Activated T-cell treated with anti-CD3 and anti-CD28 coated beads, Interleukin-2, amount 50 U/mL, for 72 hours (primary cell): ENCODE data around the gene TMPRSS3. TPM values are rescaled to one million over a fixed set of nuclear protein-coding genes. Genes with fewer than 3 reads are reported as not detected.

Experiments
- ATAC-seq, 2 donors: fragments of 150-1000 bp; cut with Tn5 transposase; replicated peaks in 1 of 2; 2 replicates each; pipeline ENCODE4 v1.10.0; 2021; ENCODE audit warnings: moderate library complexity in 2 of 2, mild to moderate bottlenecking in 1 of 2
- DNase-seq, 2 donors: peaks; one replicate each; pipeline ENCODE4 v3.0.0; 2021 to 2022; ENCODE audit warnings: mixed read lengths in 1 of 2
- H3K27ac Mint-ChIP-seq: one replicate; pipeline ENCODE4 v1.8.0; 2022; ENCODE audit warnings: mild to moderate bottlenecking, moderate library complexity, mixed read lengths
- H3K27me3 Mint-ChIP-seq: one replicate; pipeline ENCODE4 v1.8.0; 2022; ENCODE audit warnings: low read depth, mixed read lengths
- H3K36me3 Mint-ChIP-seq, 2 donors: one replicate each; pipeline ENCODE4 v1.8.0; 2022; ENCODE audit warnings: mixed read lengths in 2 of 2, mild to moderate bottlenecking in 1 of 2; ENCODE audit not compliant: insufficient read depth in 2 of 2
- H3K4me1 Mint-ChIP-seq: one replicate; pipeline ENCODE4 v1.8.0; 2022; ENCODE audit warnings: low read depth, mixed read lengths
- H3K4me3 Mint-ChIP-seq, 2 donors: one replicate each; pipeline ENCODE4 v1.8.0; 2022; ENCODE audit warnings: mild to moderate bottlenecking in 2 of 2, mixed read lengths in 2 of 2, moderate library complexity in 2 of 2
- H3K9me3 Mint-ChIP-seq, 2 donors: one replicate each; pipeline ENCODE4 v1.8.0; 2022; ENCODE audit warnings: mixed read lengths in 2 of 2
- total RNA-seq, 2 donors: library from RNA; stranded (reverse); gene quantifications; one replicate each; pipeline ENCODE4 v1.2.3, GENCODE V29; 2022

TMPRSS3 gene
- total RNA-seq, 2 donors from 2014 or later = 57.1 to 91.9 TPM

- Mint-ChIP-seq H3K27me3 (no peaks in the 10 kb centered on the region), H3K4me1 (peaks cover 4% of the 10 kb centered on the region), H3K27ac (no peak overlapping the region), H3K9me3 (peaks cover 6 to 16% of the 10 kb centered on the region in 2 donors), H3K4me3 (no peak overlapping the region), H3K36me3 (peaks cover 2 to 7% of the 10 kb centered on the region in 2 donors)
- ATAC-seq (no peak), DNase-seq (no peak)
Observed at GRCh38 chr21:42356046-42356445, 39.8 kb downstream of the TMPRSS3 start.

- no peak overlapping the region for H3K27ac Mint-ChIP-seq
- H3K9me3 Mint-ChIP-seq = peaks cover 6 to 16% of the 10 kb centered on the region in 2 donors
- H3K36me3 Mint-ChIP-seq = peaks cover 2 to 7% of the 10 kb centered on the region in 2 donors
- DNase-seq = no peak
- no peak for ATAC-seq
- H3K4me1 Mint-ChIP-seq = no peaks in the 10 kb centered on the region
- no peak overlapping the region for H3K4me3 Mint-ChIP-seq
- no peaks in the 10 kb centered on the region for H3K27me3 Mint-ChIP-seq
Observed at GRCh38 chr21:42353623-42354022, 42.2 kb downstream of the TMPRSS3 start.

- peaks cover 6 to 16% of the 10 kb centered on the region in 2 donors for H3K9me3 Mint-ChIP-seq
- ATAC-seq (no peak), DNase-seq (no peak)
- no peaks in the 10 kb centered on the region for H3K27me3 Mint-ChIP-seq
- no peaks in the 10 kb centered on the region for H3K4me1 Mint-ChIP-seq
- peaks cover 2 to 7% of the 10 kb centered on the region in 2 donors for H3K36me3 Mint-ChIP-seq
- no peak overlapping the region for H3K4me3 Mint-ChIP-seq
- no peak overlapping the region for H3K27ac Mint-ChIP-seq
Observed at GRCh38 chr21:42352441-42353095, 43.3 kb downstream of the TMPRSS3 start.

DNA sequence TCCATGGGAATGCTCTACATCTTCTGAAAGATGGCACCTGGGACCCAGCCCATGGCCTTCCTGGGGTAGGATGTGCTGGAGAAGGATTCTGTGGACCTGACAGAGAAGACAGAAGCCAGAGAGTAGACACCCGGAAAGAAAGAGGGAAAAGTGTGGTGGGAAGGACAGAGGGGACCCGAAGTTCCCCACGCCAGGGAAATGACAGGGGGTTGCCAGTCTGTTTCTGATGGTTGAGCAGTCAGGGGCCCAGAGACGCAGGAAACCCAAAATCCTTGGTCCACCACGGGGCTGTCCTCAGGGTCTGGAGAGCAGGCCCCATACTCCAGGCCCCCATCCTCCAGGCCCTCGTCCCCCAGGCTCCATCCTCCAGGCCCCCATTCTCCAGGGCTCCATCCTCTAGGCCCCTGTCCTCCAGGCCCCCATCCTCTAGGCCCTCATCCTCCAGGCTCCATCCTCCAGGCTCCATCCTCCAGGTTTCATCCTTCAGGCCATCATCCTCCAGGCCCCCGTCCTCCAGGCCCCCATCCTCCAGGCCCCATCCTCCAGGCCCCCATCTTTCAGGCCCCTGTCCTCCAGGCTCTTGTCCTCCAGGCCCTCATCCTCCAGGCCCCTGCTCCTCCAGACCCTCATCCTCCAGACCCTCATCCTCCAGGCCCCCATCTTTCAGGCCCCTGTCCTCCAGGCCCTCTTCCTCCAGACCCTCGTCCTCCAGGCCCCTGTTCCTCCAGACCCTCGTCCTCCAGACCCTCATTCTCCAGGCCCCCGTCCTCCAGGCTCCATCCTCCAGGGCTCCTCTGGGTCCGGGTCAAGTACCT is 44.0 kb downstream of the TMPRSS3 start:
- Mint-ChIP-seq H3K9me3 (peaks cover 6 to 16% of the 10 kb centered on the region in 2 donors), H3K27ac (no peak overlapping the region), H3K4me1 (no peaks in the 10 kb centered on the region), H3K36me3 (peaks cover 2 to 7% of the 10 kb centered on the region in 2 donors), H3K4me3 (no peak overlapping the region), H3K27me3 (no peaks in the 10 kb centered on the region)
- DNase-seq (no peak), ATAC-seq (no peak)

DNA sequence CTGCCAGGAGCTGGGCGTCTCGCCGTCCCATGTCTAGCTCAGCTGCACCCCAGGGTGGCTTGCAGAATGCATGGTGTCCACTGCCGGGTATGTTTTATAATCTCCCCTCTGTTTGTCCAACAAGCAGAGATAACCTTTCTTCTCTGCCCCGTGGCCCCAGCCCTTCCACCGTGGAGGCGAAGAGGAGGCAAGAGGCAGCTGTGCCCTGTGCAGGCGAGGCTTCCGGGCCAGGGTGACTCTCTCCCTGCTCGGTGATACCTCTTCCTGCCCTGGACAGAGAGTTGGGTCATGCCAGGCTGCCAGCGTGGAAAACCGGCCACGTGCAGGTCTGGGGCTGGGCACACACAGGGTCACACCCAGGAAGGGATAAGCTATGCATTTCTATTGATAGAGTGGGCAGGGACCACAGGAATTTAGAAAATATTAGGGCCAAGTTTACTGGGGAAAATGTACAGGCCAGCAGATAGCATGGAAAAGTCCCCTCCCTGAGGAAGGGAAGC is 44.9 kb downstream of the TMPRSS3 start, which contains the start of gene TFF2:
Gene TFF2, minus strand, starts transcription at position 68 of the 500 bp plus-strand sequence. Its CDS starts 37 bp downstream, at position 31.
- Mint-ChIP-seq H3K36me3 (peaks cover 2 to 7% of the 10 kb centered on the region in 2 donors), H3K4me1 (no peaks in the 10 kb centered on the region), H3K27ac (no peak within 1 kb of the TSS), H3K27me3 (no peaks in the 10 kb centered on the region), H3K4me3 (no peak within 1 kb of the TSS), H3K9me3 (peaks cover 6 to 16% of the 10 kb centered on the region in 2 donors)
- DNase-seq (no peak), ATAC-seq (no peak)

DNA sequence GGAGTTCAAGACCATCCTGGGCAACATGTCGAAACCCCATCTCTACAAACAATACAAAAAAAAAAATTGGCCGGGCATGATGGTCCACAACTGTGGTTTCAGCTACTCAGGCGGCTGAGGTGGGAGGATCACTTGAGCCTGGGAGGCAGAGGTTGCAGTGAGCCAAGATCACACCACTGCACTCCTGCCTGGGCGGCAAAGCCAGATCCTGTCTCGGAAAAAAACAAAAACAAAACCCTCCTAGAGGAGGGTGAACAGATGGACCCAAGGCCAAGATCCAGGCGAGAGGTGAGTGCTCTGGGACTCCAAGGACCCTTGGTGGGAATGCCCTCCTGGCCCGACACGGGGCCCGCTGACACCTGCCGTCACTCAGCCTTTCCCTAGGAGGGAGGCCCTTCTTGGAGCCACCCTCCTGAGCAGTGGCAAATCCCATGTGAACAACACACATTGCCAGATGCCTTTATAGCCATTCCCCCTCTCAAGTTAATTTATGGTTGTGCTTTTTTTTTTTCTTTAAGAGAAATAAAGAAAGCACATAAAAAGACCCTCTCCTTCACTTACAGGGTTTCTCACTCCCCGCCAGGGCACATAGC is 45.4 kb downstream of the TMPRSS3 start:
- no peaks in the 10 kb centered on the region for H3K4me1 Mint-ChIP-seq
- no peak for ATAC-seq
- no peak overlapping the region for H3K27ac Mint-ChIP-seq
- no peak for DNase-seq
- no peaks in the 10 kb centered on the region for H3K27me3 Mint-ChIP-seq
- no peak overlapping the region for H3K4me3 Mint-ChIP-seq
- H3K9me3 Mint-ChIP-seq = peaks cover 6 to 14% of the 10 kb centered on the region in 2 donors
- peaks cover 2 to 7% of the 10 kb centered on the region in 2 donors for H3K36me3 Mint-ChIP-seq

- H3K9me3 Mint-ChIP-seq = peaks cover 4 to 13% of the 10 kb centered on the region in 2 donors
- no peaks in the 10 kb centered on the region for H3K4me1 Mint-ChIP-seq
- DNase-seq = no peak
- H3K27ac Mint-ChIP-seq = no peak overlapping the region
- no peaks in the 10 kb centered on the region for H3K27me3 Mint-ChIP-seq
- H3K4me3 Mint-ChIP-seq = no peak overlapping the region
- H3K36me3 Mint-ChIP-seq = peaks cover 0 to 6% of the 10 kb centered on the region in 2 donors
- ATAC-seq = no peak
Observed at GRCh38 chr21:42349420-42350317, 46.2 kb downstream of the TMPRSS3 start.

DNA sequence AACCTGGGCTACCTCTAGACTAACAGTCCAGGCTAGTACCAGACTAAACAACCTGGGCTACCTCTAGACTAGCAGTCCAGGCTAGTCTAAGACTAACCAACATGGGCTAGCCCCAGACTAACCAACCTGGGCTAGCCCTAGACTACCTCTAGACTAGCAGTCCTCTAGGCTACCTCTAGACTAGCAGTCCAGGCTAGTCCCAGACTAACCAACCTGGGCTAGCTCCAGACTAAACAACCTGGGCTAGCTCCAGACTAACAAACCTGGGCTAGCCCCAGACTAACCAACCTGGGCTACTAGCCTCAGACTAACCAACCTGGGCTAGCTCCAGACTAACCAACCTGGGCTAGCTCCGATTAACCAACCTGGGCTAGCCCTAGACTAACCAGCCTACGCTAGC is 47.1 kb downstream of the TMPRSS3 start:
- Mint-ChIP-seq H3K27ac (no peak overlapping the region), H3K36me3 (peaks cover 0 to 3% of the 10 kb centered on the region in 2 donors), H3K4me3 (no peak overlapping the region), H3K4me1 (no peaks in the 10 kb centered on the region), H3K27me3 (no peaks in the 10 kb centered on the region), H3K9me3 (peaks cover 0 to 8% of the 10 kb centered on the region in 2 donors)
- no peak for DNase-seq
- ATAC-seq = no peak

DNA sequence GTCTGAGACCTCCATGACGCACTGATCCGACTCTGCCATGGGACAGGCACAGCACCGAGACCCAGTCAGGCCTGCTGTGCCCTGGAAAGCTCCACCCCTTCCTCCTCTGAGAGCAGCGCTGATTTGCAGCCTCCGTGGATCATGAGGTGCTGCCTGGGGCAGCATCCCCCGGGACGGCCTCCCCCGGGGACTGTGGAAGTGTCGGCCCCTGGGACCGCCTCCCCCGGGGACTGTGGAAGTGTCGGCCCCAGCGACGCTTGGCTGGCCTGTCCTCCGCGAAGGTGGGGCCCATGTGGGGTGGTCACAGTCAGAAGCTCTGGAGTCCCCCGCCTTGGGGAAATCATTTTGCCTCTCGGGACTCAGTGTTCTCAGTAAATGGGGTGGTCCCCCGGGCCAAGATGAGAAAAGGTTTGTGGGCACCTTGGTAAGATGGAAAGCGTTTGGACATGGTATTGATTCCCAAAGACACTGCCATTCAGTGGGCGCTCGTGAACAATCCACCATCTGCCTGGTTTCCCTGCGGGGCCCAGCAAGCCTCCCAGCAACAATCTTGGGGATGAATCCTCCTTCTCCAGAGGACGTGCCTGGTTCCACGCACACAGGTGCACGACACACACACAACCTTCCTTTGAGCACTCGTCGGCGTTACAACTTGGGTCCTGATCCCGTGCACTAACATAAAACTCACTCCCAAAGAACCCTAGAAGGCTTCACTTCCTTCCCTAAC is 48.1 kb downstream of the TMPRSS3 start:
- H3K4me3 Mint-ChIP-seq = no peak overlapping the region
- H3K36me3 Mint-ChIP-seq = no peaks in the 10 kb centered on the region
- DNase-seq (no peak), ATAC-seq (no peak)
- no peaks in the 10 kb centered on the region for H3K27me3 Mint-ChIP-seq
- no peak overlapping the region for H3K27ac Mint-ChIP-seq
- no peaks in the 10 kb centered on the region for H3K9me3 Mint-ChIP-seq
- H3K4me1 Mint-ChIP-seq = no peaks in the 10 kb centered on the region

DNA sequence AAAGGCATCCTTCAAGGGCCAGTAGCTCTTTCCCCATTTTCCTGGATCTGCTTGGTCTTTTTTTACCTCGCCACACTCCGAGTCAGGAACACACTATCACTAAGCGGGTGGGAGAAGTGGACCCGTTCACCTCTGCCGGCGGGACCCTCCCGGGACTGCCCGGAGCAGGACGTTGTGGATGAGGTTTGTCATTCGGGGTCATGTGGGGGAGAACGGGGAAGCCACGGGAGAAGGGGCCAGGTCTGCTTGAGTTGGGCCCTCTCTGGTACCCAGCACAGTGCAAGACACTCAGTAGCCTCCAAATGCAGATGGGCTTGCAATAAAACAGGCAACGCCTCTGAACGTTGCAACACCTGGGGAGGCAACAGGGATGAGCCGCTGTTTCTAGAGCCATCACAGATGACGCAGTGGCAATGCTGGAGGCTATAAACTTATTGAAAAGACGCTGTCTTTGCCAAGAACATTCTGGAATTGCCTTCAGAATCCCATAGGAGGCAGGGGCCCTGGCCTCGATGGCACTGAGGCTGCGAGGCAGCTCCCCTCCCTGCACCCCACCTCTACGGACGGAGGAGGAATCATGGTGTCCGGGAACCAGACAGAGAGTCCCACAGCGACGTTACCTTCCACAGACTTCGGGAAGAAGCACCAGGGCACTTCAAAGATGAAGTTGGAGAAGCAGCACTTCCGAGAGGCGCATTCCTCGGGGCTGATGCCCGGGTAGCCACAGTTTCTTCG is 48.8 kb downstream of the TMPRSS3 start:
- DNase-seq = no peak
- no peaks in the 10 kb centered on the region for H3K36me3 Mint-ChIP-seq
- no peak for ATAC-seq
- H3K4me3 Mint-ChIP-seq = no peak overlapping the region
- H3K9me3 Mint-ChIP-seq = no peaks in the 10 kb centered on the region
- no peaks in the 10 kb centered on the region for H3K4me1 Mint-ChIP-seq
- H3K27me3 Mint-ChIP-seq = no peaks in the 10 kb centered on the region
- no peak overlapping the region for H3K27ac Mint-ChIP-seq

DNA sequence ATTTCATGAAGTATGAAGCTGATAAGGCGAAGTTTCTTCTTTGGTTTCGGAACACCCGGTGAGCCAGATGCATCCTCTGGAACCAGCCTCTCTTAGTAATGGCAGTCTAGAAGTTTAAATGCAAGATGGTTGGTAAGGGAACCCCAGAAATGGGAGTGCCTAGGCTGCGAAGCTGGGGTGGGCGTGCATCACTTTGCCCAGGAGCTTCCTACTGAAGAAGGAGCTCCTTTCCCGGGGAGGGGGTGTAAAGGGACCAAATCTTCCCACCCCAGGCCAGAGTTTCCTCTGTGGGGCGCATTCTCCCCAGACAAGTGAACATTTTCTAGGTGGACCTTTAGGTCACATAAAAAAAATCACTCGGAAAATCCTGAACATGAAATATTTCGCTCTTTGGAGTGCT is 49.4 kb downstream of the TMPRSS3 start:
- Mint-ChIP-seq H3K4me3 (no peak overlapping the region), H3K27ac (no peak overlapping the region), H3K36me3 (no peaks in the 10 kb centered on the region), H3K9me3 (no peaks in the 10 kb centered on the region), H3K4me1 (no peaks in the 10 kb centered on the region), H3K27me3 (no peaks in the 10 kb centered on the region)
- no peak for DNase-seq
- ATAC-seq = no peak
